ENCODE data around the gene LYST.
"Not testable (repeated sequence)": the region's sequence is repeated elsewhere in the genome, so short reads cannot be mapped to it uniquely, and the experiment has no call there.

LYST gene

DNA sequence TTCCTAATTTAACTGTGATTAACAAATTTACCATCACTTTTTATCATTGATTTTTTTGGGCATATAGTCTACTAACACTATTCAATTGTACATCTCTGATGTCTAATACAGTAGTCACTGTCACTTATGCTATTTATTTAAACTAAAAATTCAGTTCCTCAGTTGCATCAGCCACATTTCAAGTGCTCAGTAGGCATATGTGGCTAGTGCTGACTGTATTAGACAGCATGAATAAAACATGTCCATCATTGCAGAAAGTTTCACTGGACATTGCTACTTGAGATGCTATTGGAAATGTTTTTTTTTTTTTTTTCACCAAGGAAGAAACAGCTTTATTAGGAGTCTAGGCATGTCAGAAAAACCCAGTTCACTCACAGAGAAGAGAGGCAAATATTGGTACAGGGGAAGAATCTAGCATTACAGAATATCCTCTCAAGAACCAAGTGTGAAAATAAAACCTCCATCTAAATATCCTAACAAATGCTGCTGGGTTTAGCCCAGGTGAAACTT, 109.1 kb downstream of the LYST start:
- no peak for DNase-seq (ENCODE audit: low read depth)

DNA sequence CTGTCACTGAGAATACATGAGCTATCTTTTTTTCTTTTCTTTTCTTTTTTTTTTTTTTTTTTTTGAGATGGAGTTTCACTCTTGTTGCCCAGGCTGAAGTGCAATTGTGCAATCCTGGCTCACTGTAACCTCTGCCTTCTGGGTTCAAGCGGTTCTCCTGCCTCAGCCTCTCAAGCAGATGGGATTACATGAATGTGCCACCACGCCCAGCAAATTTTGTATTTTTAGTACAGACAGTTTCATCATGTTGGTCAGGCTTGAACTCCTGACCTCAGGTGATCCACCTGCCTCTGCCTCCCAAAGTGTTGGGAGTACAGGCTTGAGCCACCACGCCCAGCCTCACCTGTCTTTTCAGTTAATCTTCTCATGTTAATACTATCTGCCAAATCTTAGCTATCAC, 112.5 kb downstream of the LYST start:
- not testable (repeated sequence) for DNase-seq (ENCODE audit: low read depth)

DNA sequence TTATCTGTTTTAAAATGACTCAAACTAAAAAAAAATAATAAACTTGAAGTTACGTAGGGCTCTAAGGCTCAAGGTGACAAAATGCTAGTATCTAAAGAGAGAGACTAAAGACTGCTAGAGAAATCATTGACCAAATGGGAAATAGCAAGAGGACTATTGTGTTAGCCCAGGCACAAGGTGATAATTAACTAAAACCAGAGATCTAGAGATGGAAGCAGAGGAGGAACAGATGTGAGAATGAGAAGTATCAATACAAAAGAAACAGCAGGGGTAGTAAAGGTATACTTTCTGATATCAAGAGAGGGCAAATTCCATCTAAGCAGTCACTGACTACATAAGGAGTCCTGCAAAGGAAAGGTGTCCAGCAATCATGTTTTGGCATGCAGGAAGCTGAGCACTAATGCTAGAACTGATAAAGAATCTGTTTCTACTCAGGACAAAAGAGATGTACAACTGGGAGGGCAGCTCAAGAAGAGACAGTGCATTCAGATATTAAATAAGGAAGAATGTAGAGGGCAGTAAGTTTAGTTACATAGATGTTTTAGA, 116.9 kb downstream of the LYST start:
- DNase-seq (ENCODE audit: low read depth): no peak

DNA sequence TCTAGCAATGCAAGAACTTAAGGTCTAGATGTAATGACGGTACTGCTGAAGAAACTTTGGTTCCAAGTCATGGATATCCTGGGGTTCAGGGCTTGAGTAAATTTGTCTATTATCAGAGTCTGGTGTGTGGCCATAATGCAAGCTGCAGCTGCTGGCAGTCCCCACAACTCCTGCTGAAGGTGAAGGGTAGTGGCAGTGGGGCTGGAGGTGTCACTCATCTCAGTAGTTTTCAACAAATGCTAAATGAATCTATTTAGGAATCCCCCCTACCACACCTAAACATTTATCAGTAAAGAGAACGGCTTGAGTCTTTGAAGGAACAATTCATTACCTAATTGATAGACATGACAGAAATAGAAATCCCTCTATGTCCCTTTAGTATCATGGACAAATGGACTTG, 118.0 kb downstream of the LYST start:
- DNase-seq (ENCODE audit: low read depth): no peak

DNA sequence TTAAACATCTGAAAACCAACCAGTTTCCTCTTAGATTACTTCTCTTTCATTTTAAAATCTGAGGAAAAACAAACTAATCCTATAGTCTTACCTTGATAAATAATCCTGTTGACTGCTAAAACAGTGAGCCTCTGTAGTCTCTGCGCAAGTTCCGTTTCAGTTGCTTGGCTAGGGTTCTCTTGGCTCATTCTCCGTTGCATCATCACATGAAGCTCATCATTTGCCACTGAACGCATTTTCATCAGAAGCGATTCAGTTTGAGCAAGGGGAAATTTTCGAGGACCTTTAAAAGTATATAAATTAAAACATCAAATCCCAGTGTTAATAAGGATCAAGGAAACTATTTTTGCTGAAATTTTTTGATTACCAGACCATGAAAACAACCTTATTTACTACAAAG, 120.5 kb downstream of the LYST start:
- DNase-seq (ENCODE audit: low read depth): no peak

DNA sequence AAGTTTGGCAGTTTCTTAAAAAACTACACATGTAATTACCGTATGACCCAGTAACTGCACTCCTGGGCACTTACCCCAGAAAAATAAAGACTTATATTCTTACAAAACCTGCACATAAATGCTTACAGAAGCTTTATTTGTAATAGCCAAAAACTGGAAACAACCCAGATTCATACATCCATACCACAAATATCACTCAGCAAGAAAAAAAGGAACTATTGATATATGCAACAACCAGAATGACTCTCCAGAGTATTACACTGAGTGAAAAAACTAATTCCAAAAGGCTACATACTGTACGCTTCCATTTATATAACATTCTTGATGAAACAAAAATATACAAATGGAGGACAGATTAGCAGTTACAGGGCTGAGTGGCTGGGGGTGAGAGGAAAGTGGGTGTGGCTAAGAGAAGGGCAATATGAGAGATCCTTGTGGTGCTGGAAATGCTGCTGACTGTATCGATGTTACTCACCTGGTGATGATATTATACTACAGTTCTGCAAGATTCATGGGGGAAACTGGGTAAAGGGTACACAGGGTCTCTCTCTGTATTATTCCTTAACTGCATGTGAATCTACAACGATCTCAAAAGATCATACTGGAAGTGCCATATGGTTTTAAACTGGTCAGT, 121.1 kb downstream of the LYST start:
- no peak for DNase-seq (ENCODE audit: low read depth)

DNA sequence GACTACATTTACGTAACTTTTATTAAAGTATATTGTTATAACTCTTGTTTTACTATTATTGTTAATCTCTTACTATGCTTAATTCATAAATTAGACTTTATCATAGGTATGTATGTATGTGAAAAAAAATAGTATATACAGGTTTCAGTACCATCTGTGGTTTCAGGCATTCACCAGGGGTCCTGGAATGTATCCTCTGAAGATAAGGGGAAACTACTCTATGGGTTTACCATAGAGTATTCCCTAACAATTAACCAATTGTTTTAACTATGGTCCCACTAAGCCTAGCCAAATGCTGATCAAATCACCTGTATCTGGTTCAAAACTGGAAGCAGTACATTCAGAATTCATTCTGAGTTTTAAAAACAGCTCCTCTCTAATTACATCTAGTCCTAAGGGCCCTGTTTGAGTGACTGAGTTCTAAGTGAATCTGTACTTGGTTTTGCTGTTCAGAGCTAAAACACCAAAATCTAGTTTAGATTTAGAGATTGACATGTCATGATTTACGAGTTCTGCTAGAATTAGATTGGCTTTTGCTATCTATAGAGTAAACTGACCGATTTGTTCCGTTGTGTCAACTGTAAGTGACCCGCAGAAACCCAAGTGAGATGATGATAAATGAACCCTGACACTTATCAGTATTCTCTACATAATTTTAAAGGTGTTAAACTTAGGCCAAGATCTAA, 123.6 kb downstream of the LYST start:
- no peak for DNase-seq (ENCODE audit: low read depth)

DNA sequence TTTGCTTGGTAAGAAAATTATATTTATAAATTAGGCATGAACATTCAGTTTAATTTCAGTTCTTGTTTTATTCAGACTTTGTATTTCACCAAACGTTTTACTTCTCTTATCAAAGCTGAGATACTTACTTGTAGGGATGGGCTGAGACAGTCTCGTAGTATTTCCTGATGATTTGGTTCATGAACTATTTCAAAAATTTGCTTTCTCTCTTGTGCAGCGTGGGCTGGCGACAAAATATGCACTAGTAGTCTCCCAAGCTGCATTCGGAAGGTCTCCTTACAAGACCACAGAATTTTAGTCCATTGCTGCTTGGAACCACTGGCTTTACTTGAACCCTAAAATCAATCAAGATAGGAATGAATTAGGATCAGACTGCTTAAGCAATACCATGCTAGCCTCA, 125.4 kb downstream of the LYST start:
- no peak for DNase-seq (ENCODE audit: low read depth)

DNA sequence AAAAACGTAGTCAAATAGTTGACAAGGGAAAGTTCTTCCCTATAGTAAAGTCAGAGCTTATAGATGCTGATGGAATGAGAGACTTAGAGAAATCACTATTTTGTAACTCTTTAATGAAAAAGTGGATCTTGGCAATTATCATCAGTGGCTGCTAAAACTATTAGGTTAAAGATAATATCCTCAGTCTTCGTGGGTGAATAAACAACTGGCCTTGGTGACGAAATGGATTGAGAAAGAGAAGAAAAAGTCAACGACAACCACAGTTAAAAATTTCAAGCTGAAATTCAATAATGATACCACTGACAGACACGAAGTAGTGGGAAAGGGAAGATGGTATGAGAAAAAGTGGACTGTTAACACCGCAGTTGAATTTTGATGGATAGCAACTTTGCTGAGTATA, 127.1 kb downstream of the LYST start:
- no peak for DNase-seq (ENCODE audit: low read depth)

DNA sequence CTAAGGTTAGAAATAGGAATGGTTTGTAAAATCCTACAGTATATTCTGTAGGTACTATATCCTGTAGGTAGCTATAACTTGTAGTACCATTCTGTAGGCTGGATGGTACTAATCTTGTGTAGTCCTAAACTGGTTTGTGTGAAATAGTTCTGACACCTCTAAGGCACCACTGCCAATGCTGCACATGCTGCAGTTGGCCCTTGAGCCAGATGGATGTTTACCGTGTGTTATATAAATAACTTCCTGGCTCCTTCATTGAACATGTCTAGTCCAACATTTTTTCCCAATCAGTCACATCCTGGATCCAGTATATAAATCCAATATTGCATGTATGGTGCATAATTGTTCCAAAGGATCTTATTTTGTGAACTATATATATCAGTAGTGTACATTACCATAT, 127.6 kb downstream of the LYST start:
- DNase-seq (ENCODE audit: low read depth): no peak

DNA sequence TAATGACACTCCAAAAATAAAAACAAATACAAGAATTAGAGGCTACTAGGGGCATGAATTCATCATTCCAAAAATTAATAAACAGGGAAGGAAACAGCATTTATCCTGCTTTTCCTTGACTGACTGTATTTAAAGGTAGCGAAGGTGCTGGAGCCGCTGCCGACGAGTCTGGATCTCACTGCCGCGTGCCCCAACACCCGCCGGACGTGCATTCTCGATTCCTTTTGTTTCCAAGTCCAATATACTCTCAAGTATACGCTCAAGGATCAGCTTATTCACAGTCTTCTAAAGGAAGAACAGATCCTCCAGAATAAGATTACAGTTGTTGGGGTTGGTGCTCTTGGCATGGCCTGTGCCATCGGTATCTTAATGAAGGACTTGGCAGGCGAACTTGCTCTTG, 129.0 kb downstream of the LYST start:
- DNase-seq (ENCODE audit: low read depth): no peak

DNA sequence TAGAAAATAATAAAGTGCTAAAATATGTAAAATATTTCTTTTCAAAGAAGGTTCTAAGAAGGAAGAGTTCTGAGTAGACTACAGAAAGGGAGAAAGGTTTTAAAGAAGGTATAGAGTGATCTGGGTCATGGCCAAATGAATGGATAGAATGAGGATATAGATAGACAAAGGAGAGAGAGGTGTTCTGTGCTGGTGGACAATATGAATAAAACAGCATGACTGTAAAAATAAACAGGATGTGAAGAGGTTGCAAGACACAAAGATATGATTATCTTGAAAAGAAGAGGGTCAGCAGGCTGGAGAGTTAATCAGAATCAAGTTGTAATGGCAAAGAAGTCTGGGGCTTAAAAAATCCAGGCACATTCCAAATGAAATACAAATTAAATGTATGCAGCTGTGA, 130.4 kb downstream of the LYST start:
- DNase-seq (ENCODE audit: low read depth): no peak

DNA sequence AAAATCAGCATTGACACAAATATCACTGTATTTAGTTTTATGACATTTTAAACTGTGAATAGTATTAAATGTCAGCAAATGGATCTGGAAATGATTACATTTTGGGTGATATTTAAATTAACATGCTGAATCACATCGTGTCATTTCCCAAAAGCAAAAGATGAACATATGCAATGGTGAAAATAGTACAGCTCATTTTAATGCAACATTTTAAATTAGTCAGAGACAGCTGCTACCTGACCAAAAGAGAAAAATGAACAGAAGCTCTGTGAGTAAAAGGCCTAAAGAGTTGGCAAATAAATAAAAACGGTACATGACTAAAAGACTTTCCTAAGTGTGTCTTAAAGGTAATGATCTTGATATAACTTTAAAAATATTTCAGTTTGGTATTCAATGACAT, 131.1 kb downstream of the LYST start:
- no peak for DNase-seq (ENCODE audit: low read depth)

DNA sequence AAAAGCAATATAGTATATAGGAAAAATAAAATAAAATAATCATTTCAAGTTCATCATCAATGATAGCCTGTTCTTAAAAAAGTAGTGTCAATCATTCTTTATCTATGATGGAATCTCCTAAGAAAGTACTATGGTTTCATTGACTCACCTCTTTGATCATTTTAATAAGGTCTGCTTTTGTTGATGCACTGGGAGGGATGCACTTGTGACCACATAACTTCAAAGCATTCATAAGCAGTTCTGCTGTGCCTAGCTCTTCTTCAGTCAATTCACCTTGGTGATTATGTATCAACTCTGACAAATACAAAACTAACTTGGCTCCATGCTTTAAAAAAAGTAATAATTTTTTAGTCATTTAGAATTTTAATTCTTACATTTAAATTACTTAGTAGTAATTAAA, 132.4 kb downstream of the LYST start:
- no peak for DNase-seq (ENCODE audit: low read depth)

DNA sequence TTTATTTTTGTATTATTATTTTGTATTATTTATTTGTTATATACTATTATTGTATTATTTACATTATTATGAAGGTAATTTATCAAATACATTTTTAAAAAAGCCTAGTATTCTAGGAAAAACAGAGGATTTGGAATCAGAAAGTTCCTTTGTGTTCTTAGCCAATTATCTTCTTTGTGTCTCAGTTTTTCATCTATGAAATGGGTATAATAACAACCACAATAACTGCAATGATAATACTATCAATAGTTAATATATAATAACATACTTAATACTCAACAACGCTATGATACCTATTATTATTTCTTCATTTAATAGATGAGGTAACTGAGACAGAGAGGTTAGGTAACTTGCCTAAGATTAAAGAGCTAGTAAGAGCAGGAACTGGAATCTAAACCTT, 136.7 kb downstream of the LYST start:
- no peak for DNase-seq (ENCODE audit: low read depth)

DNA sequence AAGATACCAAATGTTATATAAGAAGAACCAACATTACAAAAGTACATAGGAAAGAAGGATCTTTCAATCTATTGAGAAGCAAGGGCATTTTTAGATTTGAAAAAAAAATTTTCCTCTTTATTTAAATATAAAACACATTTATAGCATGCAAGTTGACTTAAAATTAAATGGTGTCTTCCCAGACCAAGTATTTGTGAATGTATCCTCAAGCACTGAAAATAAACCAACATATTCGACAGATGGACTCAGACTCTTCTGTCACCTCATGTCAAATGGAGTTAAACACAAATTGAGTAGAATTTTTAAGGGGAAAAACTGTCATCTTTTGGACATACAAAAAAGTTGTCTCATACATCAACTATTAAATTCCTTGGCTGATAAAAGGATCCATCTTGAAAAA, 140.1 kb downstream of the LYST start:
- DNase-seq (ENCODE audit: low read depth): no peak

DNA sequence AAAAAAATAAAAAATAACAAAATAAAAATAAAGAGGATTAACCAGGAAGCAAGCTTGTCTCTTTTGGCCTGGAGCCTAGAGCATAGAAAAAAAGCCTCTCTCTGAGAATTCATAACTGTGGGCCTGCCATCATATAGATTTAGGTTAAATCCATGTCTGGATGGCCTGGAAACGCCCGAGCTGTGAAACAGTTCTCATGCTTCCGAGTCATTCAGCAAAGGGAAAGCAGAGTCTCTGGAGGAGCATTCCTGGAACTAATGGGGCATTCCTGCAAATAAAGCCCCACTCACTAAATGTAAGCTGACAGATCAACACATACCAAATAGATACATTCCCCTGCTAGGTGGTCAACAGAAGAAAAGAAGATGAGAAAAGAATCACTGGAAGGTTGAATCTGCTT, 141.3 kb downstream of the LYST start:
- DNase-seq (ENCODE audit: low read depth): no peak

DNA sequence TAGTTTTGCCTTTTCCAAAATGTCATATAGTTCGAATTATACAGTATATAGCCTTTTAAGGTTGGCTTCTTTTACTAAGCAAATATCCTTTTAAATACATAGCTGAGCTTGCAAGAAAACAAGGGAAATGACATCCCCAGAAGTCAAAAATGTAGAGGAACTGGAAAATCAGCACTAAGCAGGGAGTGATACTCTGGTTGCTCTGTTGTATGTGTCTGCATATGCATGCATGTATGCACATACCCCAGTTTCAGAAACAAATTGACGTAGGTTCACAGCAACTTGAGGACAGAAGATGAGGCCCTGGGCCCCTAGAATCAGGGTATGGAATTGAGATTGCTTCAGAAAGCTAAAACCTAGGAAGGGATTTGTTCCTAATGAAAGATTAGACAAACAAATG, 142.0 kb downstream of the LYST start:
- DNase-seq (ENCODE audit: low read depth): no peak

DNA sequence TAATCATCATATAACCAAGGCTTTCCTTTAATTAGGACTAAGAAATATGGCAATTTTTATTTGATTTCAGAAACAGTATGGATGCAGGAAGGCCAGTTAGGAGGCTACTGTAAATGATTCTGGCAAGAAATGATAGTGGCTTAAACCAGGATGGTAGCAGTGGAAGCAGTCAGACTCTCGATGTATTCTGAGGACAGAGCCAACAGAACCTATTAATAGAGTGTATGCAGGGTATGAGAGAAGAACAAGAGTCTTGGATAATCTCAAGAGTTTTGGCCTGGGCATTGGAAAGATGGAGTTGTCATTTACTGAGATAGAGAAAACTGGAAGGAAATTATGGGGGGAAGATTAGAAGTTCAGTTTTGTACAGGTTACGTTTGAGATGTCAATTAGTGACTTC, 143.8 kb downstream of the LYST start:
- DNase-seq (ENCODE audit: low read depth): no peak

DNA sequence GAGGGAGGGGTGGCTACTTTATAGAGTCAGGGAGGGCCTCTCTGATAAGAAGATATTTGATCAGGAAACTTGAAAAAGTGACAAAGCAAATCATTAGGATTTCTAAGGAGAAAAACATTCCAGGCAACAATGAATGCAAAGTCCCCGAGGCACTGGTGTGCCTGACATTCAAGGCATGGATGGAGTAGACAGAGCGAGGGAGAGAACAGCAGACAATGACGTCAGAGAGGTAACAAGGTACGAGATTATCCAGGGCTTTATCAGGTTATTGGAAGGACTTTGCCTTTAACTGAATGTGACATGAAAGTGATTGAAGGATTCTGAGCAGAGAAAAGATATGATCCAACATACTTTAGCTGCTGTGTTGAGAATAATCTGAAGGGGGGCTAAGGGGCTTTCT, 144.7 kb downstream of the LYST start:
- no peak for DNase-seq (ENCODE audit: low read depth)

DNA sequence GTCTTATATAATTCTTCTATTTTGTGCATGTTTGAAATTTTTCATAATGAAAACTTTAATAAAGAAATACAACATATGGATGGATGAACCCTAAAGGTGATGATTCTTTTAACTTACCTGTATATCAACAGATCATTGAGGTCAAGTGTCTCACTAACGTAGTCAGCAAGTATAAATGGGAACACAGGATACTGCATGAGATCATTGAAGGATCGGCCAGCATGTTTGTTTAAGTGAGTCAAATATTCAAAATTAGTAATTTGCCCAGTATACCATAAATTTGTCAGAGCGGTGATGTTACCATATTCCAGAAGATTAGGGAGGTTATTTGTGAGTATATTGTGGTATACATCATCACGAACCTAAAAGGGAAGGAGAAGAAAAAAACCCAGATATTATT, 146.2 kb downstream of the LYST start:
- no peak for DNase-seq (ENCODE audit: low read depth)

DNA sequence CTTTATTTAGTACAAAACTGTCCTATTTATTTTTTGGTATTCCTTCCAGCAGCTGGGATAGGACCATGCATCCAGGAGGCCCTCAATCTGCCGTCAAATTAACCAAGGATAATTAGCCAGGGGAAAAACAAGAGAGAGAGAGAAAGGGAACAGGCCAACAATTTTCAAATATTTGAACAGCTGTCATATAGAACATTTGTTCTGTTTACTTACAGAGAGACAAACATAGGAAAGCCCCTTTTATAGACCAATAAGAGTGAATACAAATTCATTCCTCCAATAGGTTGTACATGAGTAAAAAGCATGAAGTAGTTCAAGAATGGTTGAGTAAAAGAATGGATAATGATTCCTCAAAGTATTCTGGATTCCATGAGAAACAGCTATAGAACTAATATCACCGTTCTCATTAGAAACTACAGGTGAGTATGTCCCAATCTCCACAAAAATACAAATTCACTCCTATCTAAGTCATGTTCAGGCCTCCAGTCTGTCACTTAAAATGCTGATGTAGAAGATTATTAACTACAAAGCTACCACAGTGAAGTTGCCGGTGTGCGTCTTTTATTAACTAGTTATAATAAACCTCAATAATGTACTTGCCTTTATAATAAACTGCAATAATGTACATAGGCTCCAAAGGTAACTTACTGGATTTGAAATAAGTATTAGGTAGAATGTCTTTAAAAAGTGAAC, 152.4 kb downstream of the LYST start:
- DNase-seq (ENCODE audit: low read depth): no peak

DNA sequence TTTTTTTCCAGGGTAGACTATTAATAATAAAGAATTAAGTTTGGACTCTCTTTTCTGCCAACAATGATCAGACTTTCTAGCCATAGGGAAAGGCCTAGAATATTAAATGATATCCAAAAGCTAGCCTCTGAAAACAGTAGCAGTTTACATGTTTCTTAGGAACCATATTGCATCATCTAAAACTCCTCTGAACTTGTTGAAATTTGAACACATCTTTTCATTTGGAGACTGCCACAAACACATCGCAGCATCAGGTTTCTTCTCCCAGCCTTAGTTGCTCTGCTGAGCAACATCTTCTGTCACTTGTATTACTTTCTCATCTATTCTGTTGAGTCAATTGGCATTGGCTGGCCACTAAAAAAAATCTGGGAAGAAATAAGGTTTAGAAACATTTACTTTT, 153.9 kb downstream of the LYST start:
- DNase-seq (ENCODE audit: low read depth): no peak
